ENCODE measurements around the gene NMBR.
"Not testable (repeated sequence)": the region's sequence is repeated elsewhere in the genome, so short reads cannot be mapped to it uniquely, and the experiment has no call there.

Gene NMBR

GRCh38 chr6:142146828-142147662, at the start of gene NMBR, which contains the start of gene VTA1:
Gene NMBR, minus strand, starts transcription at chr6:142147122. Its CDS starts 58,464 bp downstream, at chr6:142088658.
Gene VTA1, plus strand, starts transcription at chr6:142147263. Its CDS starts 25 bp downstream, at chr6:142147288.
- DNase-seq = peak; percentile 99 to 100

GRCh38 chr6:142195862-142196541, 49.1 kb upstream of the NMBR start:
- no peak for DNase-seq

GRCh38 chr6:142193621-142194020, 46.7 kb upstream of the NMBR start:
- DNase-seq = no peak

GRCh38 chr6:142192343-142192742, 45.4 kb upstream of the NMBR start:
- DNase-seq = no peak

- DNase-seq = no peak
Observed at GRCh38 chr6:142189057-142189456, 42.1 kb upstream of the NMBR start.

- not testable (repeated sequence) for DNase-seq
Observed at GRCh38 chr6:142188341-142188740, 41.4 kb upstream of the NMBR start.

GRCh38 chr6:142187209-142187608, 40.3 kb upstream of the NMBR start:
- no peak for DNase-seq

- DNase-seq = no peak
Observed at GRCh38 chr6:142185641-142186040, 38.7 kb upstream of the NMBR start.

GRCh38 chr6:142184307-142184706, 37.4 kb upstream of the NMBR start:
- DNase-seq = no peak

GRCh38 chr6:142183351-142183750, 36.4 kb upstream of the NMBR start:
- no peak for DNase-seq

- DNase-seq = no peak
Observed at GRCh38 chr6:142182004-142182403, 35.1 kb upstream of the NMBR start.

- DNase-seq = no peak
Observed at GRCh38 chr6:142178129-142178528, 31.2 kb upstream of the NMBR start.

- no peak for DNase-seq
Observed at GRCh38 chr6:142174703-142175102, 27.8 kb upstream of the NMBR start.

- no peak for DNase-seq
Observed at GRCh38 chr6:142173980-142174379, 27.1 kb upstream of the NMBR start.

GRCh38 chr6:142172758-142173157, 25.8 kb upstream of the NMBR start:
- DNase-seq = no peak

- no peak for DNase-seq
Observed at GRCh38 chr6:142171351-142171750, 24.4 kb upstream of the NMBR start.

- no peak for DNase-seq
Observed at GRCh38 chr6:142167486-142167885, 20.6 kb upstream of the NMBR start.

GRCh38 chr6:142167071-142167470, 20.1 kb upstream of the NMBR start:
- DNase-seq = no peak

GRCh38 chr6:142165227-142165626, 18.3 kb upstream of the NMBR start:
- no peak for DNase-seq

GRCh38 chr6:142162780-142163179, 15.9 kb upstream of the NMBR start:
- no peak for DNase-seq

- not testable (repeated sequence) for DNase-seq
Observed at GRCh38 chr6:142156758-142157068, 9.8 kb upstream of the NMBR start.

GRCh38 chr6:142155895-142156757, 9.2 kb upstream of the NMBR start:
- DNase-seq = peak in 1 of 2 experiments; percentile 23

GRCh38 chr6:142155091-142155490, 8.2 kb upstream of the NMBR start:
- no peak for DNase-seq

All from NCI-H524 (cell line).